H1 (cell line): Measurements from ENCODE around the gene PHF14. TPM values are rescaled to one million over a fixed set of nuclear protein-coding genes. Genes with fewer than 3 reads are reported as not detected.

ENCODE experiments used
- CTCF ChIA-PET: fragments of 300-600 bp; sonication (Branson Sonifier 250); formaldehyde crosslinking; loops from one replicate; lab custom pipeline; 2021; ENCODE audit not compliant: partially characterized antibody; lab: Charles Lee
- POLR2A ChIA-PET: fragments of 300-600 bp; sonication (Branson Sonifier 250); formaldehyde crosslinking; loops from one replicate; lab custom pipeline; 2021; ENCODE audit warnings: inconsistent platforms; ENCODE audit not compliant: partially characterized antibody; lab: Charles Lee
- DNase-seq, 2 experiments: peaks; one replicate each; pipeline versions ENCODE4 v3.0.0 to v3.0.0-alpha.2; 2010 to 2022; ENCODE audit warnings: low spot score in 2 of 2, low read depth in 1 of 2, mixed read lengths in 1 of 2
- FAIRE-seq: peaks from 2 replicates; lab custom pipeline; 2011; peaks lifted over from hg19 to GRCh38; lab: Jason Lieb, UNC
- H2AFZ ChIP-seq: 2 replicates; pipeline ENCODE4 v1.8.1; 2012; ENCODE audit warnings: low read length, inconsistent platforms
- H2AK5ac ChIP-seq: 2 replicates; pipeline ENCODE4 v1.6.1; 2013; ENCODE audit warnings: low read depth, low read length
- H2BK120ac ChIP-seq: replicated peaks from 2 replicates; pipeline ENCODE3; 2013; ENCODE audit warnings: low read depth, low read length, inconsistent platforms
- H2BK12ac ChIP-seq: 2 replicates; pipeline ENCODE4 v1.6.1; 2013; ENCODE audit warnings: low read depth, low read length
- H2BK15ac ChIP-seq: 2 replicates; pipeline ENCODE4 v1.6.1; 2013; ENCODE audit warnings: low read length
- H2BK20ac ChIP-seq: 2 replicates; pipeline ENCODE4 v1.6.1; 2013; ENCODE audit warnings: low read length
- H2BK5ac ChIP-seq: 2 replicates; pipeline ENCODE4 v1.6.1; 2013; ENCODE audit warnings: low read depth, low read length
- H3K14ac ChIP-seq: 2 replicates; pipeline ENCODE4 v1.6.1; 2013; ENCODE audit warnings: inconsistent platforms; ENCODE audit not compliant: insufficient read length
- H3K18ac ChIP-seq: 2 replicates; pipeline ENCODE4 v1.6.1; 2013; ENCODE audit warnings: low read length; ENCODE audit errors: extremely low read depth
- H3K23ac ChIP-seq: 2 replicates; pipeline ENCODE4 v1.6.1; 2013; ENCODE audit warnings: inconsistent platforms; ENCODE audit not compliant: insufficient read length
- H3K23me2 ChIP-seq: 2 replicates; pipeline ENCODE4 v1.6.1; 2013; ENCODE audit warnings: low read depth, low read length
- H3K27ac ChIP-seq: 2 replicates; pipeline ENCODE4 v1.6.1; 2011; ENCODE audit warnings: low read depth, low read length, inconsistent platforms
- H3K27me3 ChIP-seq, 4 experiments: replicated peaks in 1 of 4; 1 replicate in 1 of 4; 2 replicates in 3 of 4; pipeline versions ENCODE4 v1.6.1 to v1.8.1; 2011 to 2013; ENCODE audit warnings: low read length in 3 of 4, mild to moderate bottlenecking in 3 of 4, inconsistent platforms in 2 of 4, mixed read lengths in 2 of 4, moderate library complexity in 1 of 4; ENCODE audit not compliant: control insufficient read depth in 3 of 4, insufficient read depth in 3 of 4; ENCODE audit errors: extremely low read depth in 1 of 4
- H3K36me3 ChIP-seq, 4 experiments: 2 replicates each; pipeline versions ENCODE4 v1.6.1 to v1.8.1; 2011 to 2013; ENCODE audit warnings: mild to moderate bottlenecking in 4 of 4, low read length in 3 of 4, moderate library complexity in 2 of 4, control low read depth in 1 of 4, inconsistent platforms in 1 of 4; ENCODE audit not compliant: insufficient read depth in 4 of 4, control insufficient read depth in 2 of 4
- H3K4ac ChIP-seq: replicated peaks from 2 replicates; pipeline ENCODE3; 2013; ENCODE audit warnings: low read length, low read depth, mixed read lengths, inconsistent platforms; ENCODE audit not compliant: insufficient read length
- H3K4me1 ChIP-seq, 4 experiments: replicated peaks in 1 of 4; 1 replicate in 1 of 4; 2 replicates in 3 of 4; pipeline versions ENCODE4 v1.6.1 to v1.8.1; 2011 to 2013; ENCODE audit warnings: low read length in 3 of 4, inconsistent platforms in 2 of 4, mixed read lengths in 1 of 4; ENCODE audit not compliant: insufficient read depth in 4 of 4, control insufficient read depth in 3 of 4
- H3K4me2 ChIP-seq, 2 experiments: 2 replicates each; pipeline versions ENCODE4 v1.6.1 to v1.8.1; 2011 to 2013; ENCODE audit warnings: low read depth in 2 of 2, low read length in 2 of 2, control low read depth in 1 of 2, inconsistent platforms in 1 of 2, mild to moderate bottlenecking in 1 of 2; ENCODE audit not compliant: insufficient read depth in 1 of 2
- H3K4me3 ChIP-seq, 4 experiments: fragments of 200-600, 300-600 bp in 1 of 4; sonication (generic), shearing (Covaris generic), sonication (Bioruptor Twin) in 1 of 4; 2 replicates each; pipeline versions ENCODE4 v1.5.1 to v1.8.1; 2011 to 2016; ENCODE audit warnings: low read length in 4 of 4, low read depth in 3 of 4, control low read depth in 2 of 4, inconsistent platforms in 2 of 4, mild to moderate bottlenecking in 2 of 4, mixed read lengths in 1 of 4, moderate library complexity in 1 of 4; ENCODE audit not compliant: insufficient read depth in 2 of 4; ENCODE audit errors: extremely low read depth in 1 of 4
- H3K56ac ChIP-seq: replicated peaks from 2 replicates; pipeline ENCODE3; 2013; ENCODE audit warnings: low read depth, mild to moderate bottlenecking, mixed read lengths, low read length, inconsistent platforms; ENCODE audit not compliant: insufficient read length
- H3K79me1 ChIP-seq: 2 replicates; pipeline ENCODE4 v1.6.1; 2013; ENCODE audit warnings: low read depth, low read length, control low read depth
- H3K79me2 ChIP-seq, 2 experiments: 2 replicates each; pipeline versions ENCODE4 v1.6.1 to v1.8.1; 2012 to 2013; ENCODE audit warnings: low read length in 2 of 2, mild to moderate bottlenecking in 2 of 2, inconsistent platforms in 1 of 2; ENCODE audit not compliant: insufficient read depth in 2 of 2, control insufficient read depth in 1 of 2
- H3K9ac ChIP-seq, 4 experiments: replicated peaks in 1 of 4; 1 replicate in 1 of 4; 2 replicates in 3 of 4; pipeline versions ENCODE4 v1.6.1 to v1.8.1; 2011 to 2013; ENCODE audit warnings: low read depth in 3 of 4, low read length in 3 of 4, control low read depth in 2 of 4, mild to moderate bottlenecking in 2 of 4, moderate library complexity in 2 of 4, inconsistent platforms in 1 of 4; ENCODE audit errors: extremely low read depth in 1 of 4
- H3K9me3 ChIP-seq, 2 experiments: 2 replicates each; pipeline versions ENCODE4 v1.6.1 to v1.8.1; 2012 to 2013; ENCODE audit warnings: mild to moderate bottlenecking in 2 of 2, moderate library complexity in 2 of 2, control low read depth in 1 of 2, inconsistent platforms in 1 of 2, low read depth in 1 of 2, low read length in 1 of 2, mixed read lengths in 1 of 2; ENCODE audit not compliant: insufficient read depth in 2 of 2
- H4K20me1 ChIP-seq, 2 experiments: replicated peaks in 1 of 2; 2 replicates each; pipeline versions ENCODE3 to v1.8.1; 2011 to 2013; ENCODE audit warnings: inconsistent platforms in 2 of 2, low read length in 2 of 2, mild to moderate bottlenecking in 1 of 2; ENCODE audit not compliant: insufficient read depth in 2 of 2, control insufficient read depth in 1 of 2
- H4K5ac ChIP-seq: 2 replicates; pipeline ENCODE4 v1.6.1; 2013; ENCODE audit warnings: low read length, low read depth, mixed read lengths, inconsistent platforms; ENCODE audit not compliant: insufficient read length
- H4K8ac ChIP-seq: 2 replicates; pipeline ENCODE4 v1.8.0; 2013; ENCODE audit warnings: mild to moderate bottlenecking, moderate library complexity, low read length, inconsistent platforms; ENCODE audit not compliant: insufficient read depth; ENCODE audit errors: extremely low read depth
- H4K91ac ChIP-seq: replicated peaks from 2 replicates; pipeline ENCODE3; 2013; ENCODE audit warnings: low read length, mixed read lengths, inconsistent platforms; ENCODE audit not compliant: insufficient read length
- CTBP2 ChIP-seq: IDR thresholded peaks from 2 replicates; pipeline ENCODE4 v1.7.0; 2011; ENCODE audit warnings: borderline replicate concordance, mild to moderate bottlenecking, moderate library complexity, mixed read lengths, low read length; ENCODE audit not compliant: insufficient read depth, insufficient read length
- NANOG ChIP-seq: IDR thresholded peaks from 2 replicates; pipeline ENCODE4 v1.6.1; 2011; ENCODE audit warnings: low read length, low read depth, mild to moderate bottlenecking, inconsistent platforms; ENCODE audit not compliant: insufficient read depth, poor library complexity, severe bottlenecking
- POLR2AphosphoS5 ChIP-seq: IDR thresholded peaks from 2 replicates; pipeline ENCODE4 v1.6.1; 2011; ENCODE audit warnings: low read depth, low read length
- RAD21 ChIP-seq, 2 experiments: IDR thresholded peaks in 1 of 2; conservative IDR thresholded peaks in 1 of 2; 2 replicates each; pipeline ENCODE4 v1.6.1; 2011; ENCODE audit warnings: low read depth in 2 of 2, low read length in 2 of 2, improper control_type of control experiment in 1 of 2, inconsistent platforms in 1 of 2, mild to moderate bottlenecking in 1 of 2, moderate library complexity in 1 of 2
- RNF2 ChIP-seq: fragments of 200-900, 300-1000 bp; sonication (generic); IDR thresholded peaks from 2 replicates; pipeline ENCODE4 v1.7.1; 2016; ENCODE audit warnings: borderline replicate concordance, low read depth, mild to moderate bottlenecking, antibody characterized with exemption, low read length; ENCODE audit not compliant: poor library complexity, severe bottlenecking; ENCODE audit errors: missing control alignments
- RXRA ChIP-seq: IDR thresholded peaks from 2 replicates; pipeline ENCODE4 v1.6.1; 2011; ENCODE audit warnings: low read depth, mild to moderate bottlenecking, low read length, moderate library complexity; ENCODE audit not compliant: insufficient read depth
- SP4 ChIP-seq: IDR thresholded peaks from 2 replicates; pipeline ENCODE4 v1.6.1; 2012; ENCODE audit warnings: low read length, inconsistent platforms
- TBP ChIP-seq: IDR thresholded peaks from 2 replicates; pipeline ENCODE4 v1.6.1; 2011; ENCODE audit warnings: low read depth, low read length, improper control_type of control experiment
- WGBS, 2 experiments: shearing (Covaris generic) in 1 of 2; methylation state at CpG; one replicate each; pipeline versions ENCODE4 v1.1.6 to v1.1.7; 2013 to 2015; ENCODE audit warnings: low lambda C conversion rate in 2 of 2, mixed read lengths in 2 of 2, inconsistent platforms in 1 of 2, low coverage in 1 of 2, missing lambda C conversion rate in 1 of 2; ENCODE audit not compliant: insufficient replicate concordance in 2 of 2, insufficient coverage in 1 of 2, insufficient read length in 1 of 2; ENCODE audit errors: extremely low coverage in 1 of 2, missing lambda C conversion rate in 1 of 2; 5-methylcytosine and 5-hydroxymethylcytosine counted together
- polyA plus RNA-seq, 7 experiments: library from polyadenylated mRNA; depleted of rRNA in 3 of 7; stranded (reverse) in 5 of 7; unstranded in 2 of 7; fragments of >200 nt in 5 of 7; fragments of 200-250 nt in 2 of 7; gene quantifications; 1 replicate in 5 of 7; 2 replicates in 1 of 7; 4 replicates in 1 of 7; pipeline versions ENCODE4 v1.2.1 to v1.2.3, GENCODE V29; 2011 to 2013; ENCODE audit warnings: missing spikeins in 2 of 7, mixed read lengths in 2 of 7
- total RNA-seq: library from RNA; stranded (reverse); fragmentation: NEBNext Ultra II Directional; extraction: Animal tissue kit (Norgen Biotek cat#: 25700); gene quantifications from 2 replicates; pipeline ENCODE4 v1.2.1, GENCODE V29; 2021
- TF ChIP-seq, protein P1 (sequence below), 3 experiments: IDR thresholded peaks; 1 replicate in 2 of 3; 2 replicates in 1 of 3; pipeline versions ENCODE4 v1.5.1 to v1.6.1; 2011; ENCODE audit warnings: low read length in 3 of 3, mild to moderate bottlenecking in 3 of 3, inconsistent platforms in 2 of 3, low read depth in 1 of 3, moderate library complexity in 1 of 3; ENCODE audit not compliant: insufficient read depth in 1 of 3; ENCODE audit errors: control extremely low read depth in 1 of 3

Gene PHF14
- total and polyA plus RNA-seq, 2 of the 8 experiments (the other 6 are each of a cell fraction or from before 2014, with no cell fraction given), result 17.9 to 70.6 TPM

DNA sequence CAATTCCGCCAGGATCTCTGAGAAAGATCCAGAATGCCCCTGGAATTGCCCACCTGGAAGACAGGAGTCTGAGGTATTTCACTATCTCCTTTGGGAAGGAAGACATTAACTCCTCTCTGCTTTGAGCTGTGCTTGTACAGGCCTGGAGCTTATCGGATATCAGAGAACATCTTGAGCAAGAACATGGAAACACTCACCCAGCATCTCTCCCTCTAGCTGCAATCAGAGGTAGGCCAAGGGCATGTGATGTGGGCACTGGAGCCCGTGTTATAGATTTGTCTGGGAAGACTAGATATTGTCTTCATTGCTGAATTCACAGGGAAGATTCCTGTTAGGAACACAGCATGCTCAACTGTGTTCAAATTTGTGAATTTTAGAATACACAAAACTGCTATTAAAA is 233.9 kb downstream of the PHF14 start:
- no peaks in the 10 kb centered on the region for H4K20me1 ChIP-seq
- H2AFZ ChIP-seq, result no peak overlapping the region
- H3K36me3 ChIP-seq, result no peaks in the 10 kb centered on the region
- no peak overlapping the region for H3K9ac ChIP-seq
- no peak overlapping the region for H3K4ac ChIP-seq
- no peak overlapping the region for H2BK5ac ChIP-seq
- H3K23me2 ChIP-seq, result no peaks in the 10 kb centered on the region; the same call in 1 of the 2 replicates
- 93% methylated on average over 3 of the region's 3 CpGs; no CpG with 5 or more reads in 1 of the 2 experiments for WGBS, 2 experiments
- H3K56ac ChIP-seq, result no peak overlapping the region
- H2BK15ac ChIP-seq, result no peak overlapping the region
- H4K8ac ChIP-seq, result no peak overlapping the region
- no peak overlapping the region for H2BK20ac ChIP-seq
- no peak overlapping the region for H3K27ac ChIP-seq
- ChIA-PET POLR2A (no interaction called here), CTCF (interaction anchor here (0.6 to 4.3 kb wide), 2 partner anchors 14 to 133 kb away, joined by 3 to 13 read pairs; no protein-coding TSS in a partner anchor)
- H2AK5ac ChIP-seq, result no peak overlapping the region
- no peak overlapping the region for H2BK120ac ChIP-seq
- no peak for FAIRE-seq
- H3K27me3 ChIP-seq, result no peaks in the 10 kb centered on the region
- no peak for DNase-seq
- H3K14ac ChIP-seq, result no peak overlapping the region
- H3K23ac ChIP-seq, result no peak overlapping the region
- TF ChIP-seq TBP (no peak), NANOG (no peak), POLR2AphosphoS5 (no peak), RXRA (no peak), RNF2 (no peak), SP4 (no peak), RAD21 (IDR thresholded peaks at IDR 0.05 in 1 of 2, conservative IDR thresholded peaks at IDR 0.05 in 1 of 2; ENCODE audit: low read depth in 2 of 2, low read length in 2 of 2) (peak; percentile 17 to 32; a peak in 2 of 4 replicates), CTBP2 (no peak)
- TF ChIP-seq, protein P1, sequence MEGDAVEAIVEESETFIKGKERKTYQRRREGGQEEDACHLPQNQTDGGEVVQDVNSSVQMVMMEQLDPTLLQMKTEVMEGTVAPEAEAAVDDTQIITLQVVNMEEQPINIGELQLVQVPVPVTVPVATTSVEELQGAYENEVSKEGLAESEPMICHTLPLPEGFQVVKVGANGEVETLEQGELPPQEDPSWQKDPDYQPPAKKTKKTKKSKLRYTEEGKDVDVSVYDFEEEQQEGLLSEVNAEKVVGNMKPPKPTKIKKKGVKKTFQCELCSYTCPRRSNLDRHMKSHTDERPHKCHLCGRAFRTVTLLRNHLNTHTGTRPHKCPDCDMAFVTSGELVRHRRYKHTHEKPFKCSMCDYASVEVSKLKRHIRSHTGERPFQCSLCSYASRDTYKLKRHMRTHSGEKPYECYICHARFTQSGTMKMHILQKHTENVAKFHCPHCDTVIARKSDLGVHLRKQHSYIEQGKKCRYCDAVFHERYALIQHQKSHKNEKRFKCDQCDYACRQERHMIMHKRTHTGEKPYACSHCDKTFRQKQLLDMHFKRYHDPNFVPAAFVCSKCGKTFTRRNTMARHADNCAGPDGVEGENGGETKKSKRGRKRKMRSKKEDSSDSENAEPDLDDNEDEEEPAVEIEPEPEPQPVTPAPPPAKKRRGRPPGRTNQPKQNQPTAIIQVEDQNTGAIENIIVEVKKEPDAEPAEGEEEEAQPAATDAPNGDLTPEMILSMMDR (IDR thresholded peaks at IDR 0.05; ENCODE audit: control extremely low read depth in 1 of 3, insufficient read depth in 1 of 3, low read depth in 1 of 3, low read length in 3 of 3), result peak in 2 of 3 experiments; percentile 15 to 42; a peak in 2 of 4 replicates
- no peak overlapping the region for H3K4me3 ChIP-seq
- no peaks in the 10 kb centered on the region for H3K4me1 ChIP-seq
- H3K4me2 ChIP-seq, result no peak overlapping the region
- H3K9me3 ChIP-seq, result no peaks in the 10 kb centered on the region
- H4K91ac ChIP-seq, result no peak overlapping the region
- no peak overlapping the region for H3K18ac ChIP-seq
- no peak overlapping the region for H2BK12ac ChIP-seq
- H3K79me1 ChIP-seq, result no peaks in the 10 kb centered on the region
- no peaks in the 10 kb centered on the region for H3K79me2 ChIP-seq
- no peak overlapping the region for H4K5ac ChIP-seq
